UCSD-AML1 (cell line): ENCODE results near the gene RBM4B.

ENCODE experiments used
- DNase-seq: peaks from one replicate; lab custom pipeline; 2025; ENCODE audit not compliant: unreplicated experiment; lab: John Stamatoyannopoulos, UW

RBM4B gene

DNA sequence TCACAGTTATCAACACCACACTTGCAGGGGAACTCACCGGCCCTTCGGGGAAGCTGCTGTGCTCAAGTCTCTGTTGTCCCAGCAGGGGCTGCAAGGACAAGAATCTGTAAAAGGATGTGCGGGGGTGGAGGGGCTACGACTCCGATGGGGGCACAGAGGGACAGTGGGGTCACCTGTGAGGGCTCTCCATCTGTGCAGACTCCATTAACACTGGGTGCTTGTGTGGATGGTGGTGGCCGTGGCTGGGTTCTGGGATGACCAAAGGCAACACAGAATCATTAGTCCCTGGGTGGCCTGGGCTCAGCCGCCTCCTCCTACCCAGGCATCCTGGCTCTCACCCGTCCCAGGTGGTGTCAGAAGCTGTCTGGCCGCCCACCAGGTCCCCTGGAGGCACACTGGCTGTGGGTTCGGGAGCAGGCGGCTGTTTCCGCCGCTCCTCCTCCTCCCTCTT is 10.2 kb upstream of the RBM4B start:
- no peak for DNase-seq

DNA sequence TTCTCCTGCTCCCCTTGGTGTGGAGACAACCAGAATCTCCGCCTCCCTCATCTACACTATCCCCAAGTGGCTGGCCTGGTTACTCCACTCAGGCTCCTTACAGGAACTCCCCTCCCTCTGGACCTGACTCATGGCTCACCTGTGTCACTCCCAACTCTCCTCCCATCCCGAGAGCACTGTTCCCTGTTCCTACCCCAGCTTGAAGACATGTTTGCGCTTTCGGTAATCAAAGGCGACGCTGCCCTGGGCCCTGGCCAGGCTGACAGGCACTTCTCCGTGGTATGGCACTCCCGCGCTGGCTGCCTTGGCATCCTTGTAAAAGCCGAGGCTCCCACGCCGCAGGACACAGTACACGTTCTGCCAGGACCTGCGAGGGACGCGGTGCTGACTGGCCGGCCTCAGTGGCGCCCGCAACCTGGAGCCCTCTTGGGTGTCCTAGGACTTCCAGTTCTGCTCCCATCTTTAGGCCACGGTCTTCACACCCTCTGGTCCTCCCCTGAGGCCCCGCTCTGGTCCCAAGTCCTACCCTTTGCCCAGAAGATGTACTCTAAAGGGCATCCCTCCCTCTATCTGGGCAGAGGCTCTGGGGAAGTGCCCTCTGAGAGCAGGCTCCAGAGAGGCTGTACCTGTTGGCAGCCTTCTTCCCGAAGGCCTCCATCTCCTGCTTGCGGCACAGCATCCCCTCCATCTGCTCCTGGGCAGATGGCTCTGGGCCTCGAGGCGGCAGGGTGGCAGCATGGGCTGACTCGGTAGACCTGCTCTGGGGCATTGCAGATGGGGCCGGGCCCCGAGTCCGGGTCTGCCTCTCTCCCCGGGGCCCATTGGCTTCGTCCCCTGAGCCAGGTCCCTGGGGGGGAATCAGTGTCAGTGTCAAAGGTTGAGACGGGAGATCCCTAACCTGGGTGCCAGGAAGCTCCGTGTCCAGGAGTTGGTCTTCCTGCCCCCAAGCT is 9.4 kb upstream of the RBM4B start:
- DNase-seq, result no peak

DNA sequence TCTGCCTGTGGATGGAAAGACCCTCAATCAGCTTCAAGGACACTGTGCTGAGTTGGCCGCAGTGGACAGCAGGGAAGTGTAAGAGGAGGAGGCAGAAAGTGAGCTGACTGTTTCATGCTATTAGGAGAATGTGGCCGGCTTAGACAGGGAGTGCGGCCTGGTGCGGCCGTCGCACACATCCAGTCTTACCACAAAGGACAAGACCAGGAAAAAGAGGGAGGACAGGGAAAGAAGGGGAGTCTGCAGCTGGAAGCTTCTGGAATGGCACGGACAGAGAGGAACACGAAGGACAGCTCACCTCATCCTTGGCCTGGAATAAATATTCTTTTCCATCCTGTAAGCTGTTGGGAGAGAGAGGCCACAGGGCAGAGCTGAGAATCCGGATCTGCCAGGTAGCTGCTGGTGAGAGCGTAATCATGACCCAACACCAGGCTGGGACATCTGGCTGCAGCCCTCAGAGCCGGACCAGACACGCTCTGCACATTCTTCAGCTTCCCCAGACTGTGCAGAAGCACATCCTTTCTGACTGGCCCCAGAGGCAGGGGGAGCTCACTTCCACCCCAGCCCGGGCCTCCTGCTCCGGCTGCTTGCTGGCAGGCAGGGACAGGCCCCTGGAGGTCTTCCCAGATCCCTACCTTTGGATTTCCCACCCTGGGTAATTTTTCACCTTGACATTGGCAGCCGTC is 8.6 kb upstream of the RBM4B start:
- DNase-seq, result no peak

DNA sequence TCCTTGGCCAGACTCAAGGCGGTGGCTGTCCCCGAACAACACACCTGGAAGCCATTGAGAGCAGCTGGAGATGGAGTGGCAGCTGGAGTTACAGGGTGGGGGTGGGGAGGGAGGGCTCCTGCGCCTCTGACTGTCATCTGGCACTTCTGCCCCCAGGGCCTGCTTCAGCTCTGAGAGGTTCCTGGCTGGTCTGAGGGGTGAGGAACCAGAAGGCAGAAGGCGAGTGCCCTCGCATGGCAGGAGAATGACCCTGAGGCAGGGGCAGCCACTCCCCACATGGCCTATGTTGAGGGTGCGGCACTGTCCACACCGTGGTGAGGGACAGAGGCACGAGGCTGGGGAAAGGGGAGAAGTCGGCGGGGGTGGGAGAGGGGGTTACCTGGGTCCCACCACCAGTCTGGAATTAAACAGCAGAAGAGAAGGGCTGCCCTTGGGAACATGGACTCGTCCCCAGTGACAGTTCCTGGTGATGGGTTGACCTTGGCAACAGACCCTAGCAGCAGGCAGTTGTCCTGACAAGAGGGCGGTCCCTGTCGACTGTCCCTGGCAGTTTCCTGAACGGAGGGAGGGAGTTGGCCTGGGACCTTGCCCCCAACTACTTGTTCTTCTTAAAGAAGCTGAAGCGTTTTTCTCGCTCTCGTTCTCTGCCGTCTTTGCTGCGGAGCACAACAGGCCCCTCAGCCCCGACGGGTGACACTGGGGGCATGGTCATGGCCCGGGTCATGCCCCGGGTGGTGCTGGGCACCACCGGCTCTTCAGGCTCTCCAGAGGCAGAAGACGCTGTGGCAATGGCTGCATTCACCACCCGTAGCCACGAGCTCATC is 7.8 kb upstream of the RBM4B start:
- no peak for DNase-seq

DNA sequence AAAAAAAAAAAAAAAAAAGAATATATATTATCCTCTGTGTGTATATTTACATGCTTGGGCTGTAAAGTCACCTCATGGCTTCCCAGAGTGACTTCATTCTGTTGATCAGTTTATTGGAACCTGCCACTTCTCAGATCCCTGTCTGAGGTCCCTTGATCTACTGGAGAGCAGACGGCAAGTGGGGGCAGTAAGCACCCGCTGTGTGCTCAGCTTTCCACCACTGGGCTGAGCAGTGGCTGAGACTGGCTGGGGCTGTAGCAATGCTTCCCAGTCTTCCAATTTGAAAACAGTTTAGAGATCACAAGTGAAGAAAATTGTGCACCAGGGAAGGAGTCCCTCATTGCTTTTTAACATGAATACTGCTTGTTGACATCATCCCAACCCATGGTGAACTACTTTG is 6.9 kb upstream of the RBM4B start:
- no peak for DNase-seq

DNA sequence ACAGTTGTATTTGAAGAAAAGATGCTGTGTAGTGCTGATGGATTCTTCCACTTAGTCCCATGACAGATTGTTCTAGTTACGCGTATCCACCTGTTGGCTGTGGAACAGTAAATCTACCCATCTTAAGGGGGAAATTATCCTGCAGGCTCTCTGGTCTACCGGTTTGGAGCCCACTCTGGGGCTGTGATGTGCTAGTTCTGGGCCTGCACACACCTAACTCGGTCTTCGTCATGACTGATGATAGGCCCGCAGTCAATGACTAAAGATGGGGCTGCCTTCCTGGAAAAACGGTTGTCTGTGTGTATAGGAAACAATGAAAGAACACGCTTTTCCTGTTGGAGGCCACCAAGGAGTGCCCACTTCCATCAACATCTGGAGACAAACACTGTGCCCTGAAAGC is 6.2 kb upstream of the RBM4B start:
- no peak for DNase-seq

DNA sequence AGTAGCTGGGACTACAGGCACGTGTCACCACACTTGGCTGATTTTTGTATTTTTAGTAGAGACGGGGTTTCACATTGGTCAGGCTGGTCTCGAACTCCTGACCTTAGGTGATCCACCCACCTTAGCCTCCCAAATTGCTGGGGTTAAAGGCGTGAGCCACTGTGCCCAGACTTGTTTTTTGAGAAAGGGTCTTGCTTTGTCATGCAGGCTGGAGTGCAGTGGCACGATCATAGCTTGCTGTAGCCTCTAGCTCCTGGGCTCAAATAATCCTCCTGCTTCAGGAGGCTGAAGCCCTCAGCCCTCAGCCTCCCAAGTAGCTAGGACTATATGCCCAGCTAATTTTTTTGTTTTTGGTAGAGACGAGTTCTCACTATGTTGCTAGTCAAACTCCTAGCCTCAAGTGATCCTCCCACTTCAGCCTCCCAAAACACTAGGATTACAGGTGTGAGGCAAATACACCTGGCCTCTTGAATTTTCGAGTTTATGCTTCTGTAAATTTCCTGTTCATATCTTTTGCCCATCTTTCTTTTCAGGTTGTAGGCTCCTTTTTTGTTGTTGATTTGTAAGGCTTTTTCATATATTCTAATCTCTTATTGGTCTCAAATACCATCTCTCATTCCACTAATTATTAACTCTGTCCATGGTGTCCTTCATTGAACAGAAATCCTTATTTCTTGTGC is 3.4 kb upstream of the RBM4B start:
- DNase-seq, result no peak

DNA sequence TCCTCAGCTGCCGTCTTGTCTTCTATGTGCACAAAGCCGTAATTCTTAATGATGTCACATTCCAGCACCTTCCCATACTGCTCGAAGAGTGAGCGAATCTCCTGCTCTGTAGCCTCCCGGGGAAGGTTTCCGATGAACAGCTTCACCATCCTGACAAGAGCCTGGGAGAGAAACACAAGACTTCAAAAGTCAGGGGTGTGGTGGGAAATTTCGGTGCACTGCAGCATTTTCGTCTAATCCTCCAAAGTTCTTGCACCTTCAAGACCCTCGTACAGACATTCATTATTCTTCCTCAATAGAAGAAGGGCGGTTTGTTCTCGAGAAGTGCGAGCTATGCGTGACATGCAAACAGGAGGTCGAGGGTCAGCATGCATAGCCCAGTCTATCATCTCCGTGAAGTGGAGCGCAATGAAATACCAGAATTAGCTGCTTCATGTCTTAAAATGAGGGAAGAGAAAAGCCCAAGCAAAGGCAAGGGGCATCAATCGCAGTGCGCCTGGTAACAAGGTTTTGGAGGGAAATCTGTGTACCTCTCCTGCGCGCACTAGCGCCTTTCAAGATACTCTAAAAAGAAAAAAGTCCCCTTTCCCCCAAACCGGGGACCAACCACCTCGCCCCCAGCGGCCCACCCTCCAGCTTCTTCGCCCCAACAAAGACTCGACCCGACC is 622 bp downstream of the RBM4B start:
- DNase-seq, result no peak

DNA sequence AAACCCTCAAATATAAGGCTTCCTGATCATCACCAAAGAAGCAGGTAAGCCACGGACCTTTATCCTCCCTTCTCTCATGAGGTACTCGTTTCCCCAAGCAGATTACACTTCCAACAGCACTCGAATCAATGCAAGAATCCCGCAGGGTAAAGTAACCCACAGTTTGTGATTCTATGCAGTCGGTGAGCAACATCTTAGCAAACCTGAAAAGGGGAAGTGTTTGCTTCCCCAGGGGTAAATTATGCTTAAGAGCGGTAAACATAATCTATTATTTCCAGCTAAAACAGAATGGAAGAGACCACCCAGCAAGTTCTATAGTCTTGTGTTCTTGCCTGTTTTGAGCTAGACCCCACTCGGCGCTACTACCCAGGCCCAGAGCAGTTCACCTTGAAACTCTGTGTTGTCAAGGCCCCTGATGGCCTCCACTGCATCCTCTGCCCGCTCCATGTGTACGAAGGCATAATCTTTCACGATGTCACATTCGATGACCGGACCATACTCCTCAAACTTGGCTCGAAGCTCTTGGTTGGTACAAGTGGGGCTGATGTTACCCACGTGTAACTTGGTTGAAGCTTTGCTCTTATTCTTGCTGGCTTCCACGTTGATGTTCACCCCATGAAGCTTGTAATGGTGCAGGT is 1.3 kb downstream of the RBM4B start:
- DNase-seq, result no peak

DNA sequence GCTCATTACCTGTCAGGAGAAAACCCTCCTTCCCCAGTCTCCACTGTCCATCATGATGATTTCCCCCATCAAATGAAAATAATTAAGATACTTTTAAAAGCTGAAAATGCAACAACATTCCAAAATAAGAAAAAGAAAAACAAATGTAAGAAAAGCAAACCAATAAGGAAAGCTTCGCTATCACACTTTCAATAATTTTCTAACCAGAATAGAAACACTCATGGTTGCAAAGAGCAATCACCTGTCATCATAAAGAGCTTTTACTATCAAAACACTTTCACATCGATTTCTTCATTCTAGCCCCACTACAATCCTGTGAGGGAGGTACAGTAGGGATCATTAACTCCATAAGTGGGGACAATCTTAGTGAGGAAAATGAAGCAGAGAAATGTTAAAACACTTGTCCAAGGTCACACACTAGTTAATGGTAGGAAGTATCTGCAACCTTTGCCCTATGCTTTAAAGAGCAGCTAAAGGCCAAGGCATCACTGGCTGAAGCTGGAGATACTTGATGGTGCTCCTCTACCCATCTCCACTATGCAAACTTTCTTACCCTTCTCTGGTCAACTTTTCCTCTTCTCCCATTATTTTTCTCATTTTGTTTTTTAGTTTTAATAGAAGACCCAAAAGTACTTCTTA is 2.6 kb downstream of the RBM4B start:
- DNase-seq, result no peak

DNA sequence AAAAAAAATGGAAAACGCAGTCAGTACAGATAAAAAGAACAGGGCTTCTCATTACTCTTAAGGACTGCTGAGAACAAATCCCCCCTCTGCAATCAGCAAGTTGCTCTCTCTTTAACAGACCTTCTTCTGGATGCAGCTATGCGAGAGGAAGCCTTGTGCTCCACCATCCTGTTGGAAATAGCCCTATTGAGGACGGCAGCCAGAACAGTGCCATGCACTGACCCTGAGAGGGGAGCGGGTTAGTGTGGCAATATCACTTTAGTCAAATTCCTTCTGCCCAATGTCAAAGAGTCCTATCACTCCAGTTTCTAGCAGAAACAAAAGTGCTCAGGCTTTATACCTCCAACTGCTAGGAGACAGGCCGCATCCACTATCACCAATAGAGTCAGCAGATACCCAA is 6.9 kb downstream of the RBM4B start:
- no peak for DNase-seq

DNA sequence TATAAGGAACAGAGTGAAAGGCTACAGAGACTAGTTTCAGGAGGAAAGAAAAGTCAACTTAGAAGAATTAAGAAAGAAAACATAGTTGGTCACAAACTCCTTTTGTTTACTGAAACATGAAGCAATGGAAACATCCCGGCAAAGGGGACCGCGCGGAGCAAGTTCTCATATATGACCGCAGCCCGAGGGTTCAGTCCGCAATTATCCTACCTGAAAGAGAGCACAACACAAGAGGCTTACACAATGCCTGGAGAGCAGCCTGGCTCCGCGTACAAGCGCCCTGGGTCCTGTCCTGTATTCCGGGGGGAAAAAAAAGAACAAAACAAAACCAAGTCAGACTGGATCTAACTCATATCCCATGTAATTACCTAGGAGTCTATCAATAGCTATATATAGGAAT is 12.3 kb downstream of the RBM4B start:
- DNase-seq, result no peak

DNA sequence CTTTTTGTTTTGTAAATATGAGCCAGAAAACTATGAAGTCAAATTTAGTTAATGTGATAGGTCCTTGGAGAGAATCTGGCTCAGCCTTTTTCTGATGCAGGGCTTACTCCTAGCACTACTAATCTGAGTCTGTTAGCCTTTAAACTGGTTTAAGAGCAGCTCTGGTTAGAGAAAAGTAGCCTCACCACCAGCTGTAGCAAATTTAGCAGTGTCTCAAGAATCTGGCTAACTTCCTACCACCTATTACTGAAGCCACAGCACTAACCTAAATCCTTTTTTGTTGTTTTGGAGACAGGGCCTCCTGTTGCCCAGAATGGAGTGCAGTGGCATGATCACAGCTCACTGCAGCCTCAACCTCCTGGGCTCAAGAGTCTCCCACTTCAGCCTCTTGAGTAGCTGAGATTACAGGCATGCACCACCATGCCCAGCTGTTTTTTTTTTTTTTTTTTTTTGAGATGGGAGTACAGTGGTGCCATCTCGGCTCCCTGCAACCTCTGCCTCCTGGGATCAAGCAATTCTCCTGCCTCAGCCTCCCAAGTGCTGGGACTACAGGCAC is 13.9 kb downstream of the RBM4B start:
- no peak for DNase-seq

DNA sequence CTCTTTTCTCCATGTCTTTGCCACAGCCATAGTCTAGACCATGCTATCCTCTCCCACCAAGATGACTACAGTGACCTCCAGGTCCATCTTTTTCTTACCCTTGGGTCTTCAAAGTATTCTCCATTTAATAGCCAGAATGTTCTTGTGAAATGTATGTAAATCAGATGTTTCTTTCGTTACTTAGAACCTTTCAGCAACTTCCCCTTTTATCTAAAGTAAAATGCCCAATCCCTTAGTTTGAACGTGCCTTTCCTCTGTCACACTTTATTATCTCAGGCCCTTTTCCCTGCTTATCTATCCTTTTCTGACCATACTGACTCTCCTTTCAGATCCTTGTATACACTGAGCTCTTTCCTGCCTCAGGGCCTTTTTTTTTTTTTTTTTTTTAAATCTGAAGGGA is 17.9 kb downstream of the RBM4B start:
- DNase-seq, result no peak

DNA sequence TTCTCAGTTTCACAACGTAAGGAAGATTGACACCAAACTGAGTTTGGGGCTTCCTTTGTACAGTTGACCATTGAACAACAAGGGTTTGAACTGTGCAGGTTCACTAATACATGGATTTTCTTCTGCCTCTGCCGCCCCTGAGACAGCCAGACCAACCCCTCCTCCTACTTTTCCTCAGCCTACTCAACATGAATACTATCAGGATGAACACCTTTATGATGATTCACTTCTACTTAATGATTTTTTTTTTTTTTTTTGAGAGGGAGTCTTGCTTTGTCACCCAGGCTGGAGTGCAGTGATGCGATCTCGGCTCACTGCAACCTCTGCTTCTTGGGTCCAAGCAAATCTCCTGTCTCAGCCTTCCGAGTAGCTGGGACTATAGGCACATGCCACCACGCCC is 24.6 kb downstream of the RBM4B start:
- DNase-seq, result no peak

DNA sequence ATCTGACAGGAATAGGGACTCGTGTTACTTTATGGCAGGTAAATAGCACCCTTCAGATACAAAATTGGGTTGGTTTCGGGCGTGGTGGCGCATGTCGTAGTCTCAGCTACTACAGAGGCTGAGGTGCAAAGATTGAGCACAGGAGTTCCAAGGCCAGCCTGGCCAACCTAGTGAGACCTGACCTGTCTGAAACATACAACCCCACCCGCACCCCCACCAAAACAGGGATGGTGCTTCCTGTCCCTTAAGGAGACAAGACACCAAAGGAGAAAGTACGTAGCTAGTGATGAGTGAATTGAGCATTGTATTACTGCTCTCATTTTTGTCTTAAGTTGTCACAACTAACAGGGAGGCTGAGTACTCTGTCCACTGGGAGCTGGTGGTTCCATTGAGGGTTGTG is 25.0 kb downstream of the RBM4B start:
- DNase-seq, result no peak

DNA sequence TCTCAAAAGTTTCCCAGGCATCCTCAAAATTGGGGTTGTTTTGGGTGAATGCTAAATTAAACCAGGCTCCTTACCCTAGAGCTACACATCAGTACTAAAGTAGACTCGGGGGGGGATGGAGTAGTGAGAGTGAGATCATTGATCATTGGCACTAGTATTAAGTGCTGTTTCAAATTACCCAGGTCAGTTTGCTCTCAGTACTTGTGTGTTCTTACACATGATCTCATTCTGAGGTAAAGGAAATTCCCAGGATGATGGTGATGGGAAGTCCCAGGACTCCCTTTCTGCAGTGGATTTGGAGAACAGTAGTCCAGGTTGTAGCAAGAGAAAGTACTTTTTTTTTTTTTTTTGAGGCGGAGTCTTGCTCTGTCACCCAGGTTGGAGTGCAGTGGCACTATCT is 26.7 kb downstream of the RBM4B start:
- no peak for DNase-seq

DNA sequence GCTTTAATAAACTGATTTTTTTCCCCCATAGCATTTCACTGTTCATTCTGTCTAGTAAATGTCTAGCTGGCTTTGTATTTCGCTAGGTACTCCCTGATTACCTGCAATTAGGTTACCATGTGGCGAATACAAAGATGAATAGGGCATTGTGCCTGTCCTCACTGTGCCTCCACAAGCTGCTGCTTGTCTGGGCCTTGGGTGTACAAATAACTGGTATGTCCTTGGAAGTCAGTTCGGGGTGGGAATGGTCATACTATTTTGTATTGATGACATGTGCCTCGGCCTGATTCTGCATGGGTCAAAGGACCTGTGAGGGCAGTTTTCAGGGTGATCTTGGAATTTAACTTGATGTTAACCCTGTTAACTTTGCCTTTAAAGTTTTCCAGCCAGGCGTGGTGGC is 27.8 kb downstream of the RBM4B start:
- no peak for DNase-seq

DNA sequence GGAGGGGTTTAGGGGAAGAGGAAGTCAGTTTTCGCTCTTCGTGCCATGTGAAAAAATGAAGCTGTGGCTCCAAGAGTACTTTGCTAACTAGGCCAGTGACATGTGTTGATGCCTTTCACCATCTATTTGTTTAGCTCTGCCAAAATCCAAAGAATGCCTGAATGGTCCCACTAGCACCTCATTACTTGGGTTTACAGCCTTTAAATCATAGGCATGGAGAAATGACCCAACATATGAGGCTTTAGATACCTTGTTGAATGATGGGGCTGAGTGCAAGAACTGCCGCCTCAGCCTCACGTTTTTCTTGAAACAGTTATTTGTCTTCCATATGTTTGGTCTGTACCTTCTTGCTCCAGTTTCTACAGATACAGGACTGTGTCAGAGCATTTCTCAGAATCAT is 30.9 kb downstream of the RBM4B start:
- no peak for DNase-seq
